H9 (cell line): ENCODE results near the gene AKR1A1. TPM values are rescaled to one million over a fixed set of nuclear protein-coding genes. Genes with fewer than 3 reads are reported as not detected.

Experiments
- DNase-seq: peaks from one replicate; pipeline ENCODE4 v3.0.0-alpha.2; 2017
- H2AFZ ChIP-seq: one replicate; pipeline ENCODE4 v1.6.1; 2013; ENCODE audit warnings: mild to moderate bottlenecking, low read length, control low read depth, moderate library complexity
- H2AK5ac ChIP-seq: 2 replicates; pipeline ENCODE4 v1.6.1; 2013; ENCODE audit warnings: low read length, control low read depth, mixed read lengths; ENCODE audit not compliant: insufficient read length
- H2BK120ac ChIP-seq: one replicate; pipeline ENCODE4 v1.6.1; 2013; ENCODE audit warnings: low read depth, mild to moderate bottlenecking, low read length, control low read depth, inconsistent platforms; ENCODE audit not compliant: poor library complexity, severe bottlenecking
- H2BK12ac ChIP-seq: 2 replicates; pipeline ENCODE4 v1.6.1; 2013; ENCODE audit warnings: low read length, control low read depth, mixed read lengths, low read depth; ENCODE audit not compliant: insufficient read length
- H2BK15ac ChIP-seq: 2 replicates; pipeline ENCODE4 v1.6.1; 2013; ENCODE audit warnings: low read depth, low read length, control low read depth
- H2BK20ac ChIP-seq: one replicate; pipeline ENCODE4 v1.6.1; 2013; ENCODE audit warnings: low read depth, mild to moderate bottlenecking, low read length, control low read depth, inconsistent platforms; ENCODE audit not compliant: poor library complexity, severe bottlenecking
- H2BK5ac ChIP-seq: 2 replicates; pipeline ENCODE4 v1.6.1; 2013; ENCODE audit warnings: low read length, control low read depth, mixed read lengths; ENCODE audit not compliant: insufficient read length
- H3K14ac ChIP-seq: 2 replicates; pipeline ENCODE4 v1.6.1; 2013; ENCODE audit warnings: low read length, control low read depth; ENCODE audit not compliant: insufficient read depth
- H3K18ac ChIP-seq: 2 replicates; pipeline ENCODE4 v1.6.1; 2013; ENCODE audit warnings: low read depth, mild to moderate bottlenecking, mixed read lengths, low read length, control low read depth; ENCODE audit not compliant: insufficient read length
- H3K23ac ChIP-seq: 2 replicates; pipeline ENCODE4 v1.6.1; 2013; ENCODE audit warnings: low read length, control low read depth, mixed read lengths, low read depth; ENCODE audit not compliant: insufficient read length
- H3K23me2 ChIP-seq: 2 replicates; pipeline ENCODE4 v1.6.1; 2013; ENCODE audit warnings: low read depth, mild to moderate bottlenecking, mixed read lengths, low read length, control low read depth; ENCODE audit not compliant: insufficient read length, poor library complexity, severe bottlenecking
- H3K27ac ChIP-seq: 2 replicates; pipeline ENCODE4 v1.5.1; 2013; ENCODE audit warnings: low read length, control low read depth, mixed read lengths, low read depth; ENCODE audit not compliant: insufficient read length
- H3K27me3 ChIP-seq: 2 replicates; pipeline ENCODE4 v1.6.1; 2013; ENCODE audit warnings: low read length, control low read depth, inconsistent platforms; ENCODE audit not compliant: insufficient read depth
- H3K4ac ChIP-seq: 2 replicates; pipeline ENCODE4 v1.6.1; 2013; ENCODE audit warnings: low read depth, mild to moderate bottlenecking, control low read depth, inconsistent platforms, low read length, moderate library complexity
- H3K4me1 ChIP-seq: 2 replicates; pipeline ENCODE4 v1.6.1; 2013; ENCODE audit warnings: low read length, control low read depth, inconsistent platforms; ENCODE audit not compliant: insufficient read depth
- H3K4me2 ChIP-seq: 2 replicates; pipeline ENCODE4 v1.6.1; 2013; ENCODE audit warnings: low read length, control low read depth, mixed read lengths; ENCODE audit not compliant: insufficient read length, insufficient read depth
- H3K56ac ChIP-seq: 2 replicates; pipeline ENCODE4 v1.6.1; 2013; ENCODE audit warnings: low read depth, mild to moderate bottlenecking, mixed read lengths, low read length, control low read depth; ENCODE audit not compliant: insufficient read length
- H3K79me1 ChIP-seq: 2 replicates; pipeline ENCODE4 v1.6.1; 2013; ENCODE audit warnings: low read depth, mild to moderate bottlenecking, moderate library complexity, low read length, control low read depth, inconsistent platforms; ENCODE audit not compliant: insufficient read depth, poor library complexity, severe bottlenecking
- H3K79me2 ChIP-seq: 2 replicates; pipeline ENCODE4 v1.6.1; 2013; ENCODE audit warnings: low read length, control low read depth, inconsistent platforms; ENCODE audit not compliant: insufficient read depth
- H3K9ac ChIP-seq: 2 replicates; pipeline ENCODE4 v1.6.1; 2013; ENCODE audit warnings: low read length, control low read depth, mixed read lengths; ENCODE audit not compliant: insufficient read length; ENCODE audit errors: extremely low read depth
- H3K9me3 ChIP-seq: one replicate; pipeline ENCODE4 v1.6.1; 2013; ENCODE audit warnings: low read depth, low read length, inconsistent platforms; ENCODE audit not compliant: control insufficient read depth
- H3T11ph ChIP-seq: one replicate; pipeline ENCODE4 v1.6.1; 2013; ENCODE audit warnings: mild to moderate bottlenecking, low read length, control low read depth, inconsistent platforms
- H4K20me1 ChIP-seq: one replicate; pipeline ENCODE4 v1.6.1; 2013; ENCODE audit not compliant: control insufficient read depth, insufficient read length, insufficient read depth
- H4K5ac ChIP-seq: 2 replicates; pipeline ENCODE4 v1.6.1; 2013; ENCODE audit warnings: low read depth, mild to moderate bottlenecking, mixed read lengths, low read length, control low read depth; ENCODE audit not compliant: insufficient read length
- H4K8ac ChIP-seq: replicated peaks from 2 replicates; pipeline ENCODE4 v1.6.1; 2013; ENCODE audit warnings: low read length, control low read depth, mixed read lengths, low read depth; ENCODE audit not compliant: insufficient read length
- H4K91ac ChIP-seq: 2 replicates; pipeline ENCODE4 v1.6.1; 2013; ENCODE audit warnings: low read depth, mild to moderate bottlenecking, moderate library complexity, mixed read lengths, low read length, control low read depth; ENCODE audit not compliant: insufficient read length
- H3K27ac Mint-ChIP-seq, 3 experiments: 2 replicates in 2 of 3; 3 replicates in 1 of 3; pipeline ENCODE4 v1.8.0; 2020 to 2021; ENCODE audit warnings: mixed read lengths in 3 of 3, mild to moderate bottlenecking in 1 of 3, moderate library complexity in 1 of 3
- H3K27me3 Mint-ChIP-seq: 2 replicates; pipeline ENCODE4 v1.8.0; 2021; ENCODE audit warnings: low read depth, mild to moderate bottlenecking, moderate library complexity, mixed read lengths
- H3K36me3 Mint-ChIP-seq, 3 experiments: 2 replicates in 2 of 3; 3 replicates in 1 of 3; pipeline ENCODE4 v1.8.0; 2020 to 2021; ENCODE audit warnings: low read depth in 3 of 3, mixed read lengths in 3 of 3; ENCODE audit not compliant: insufficient read depth in 1 of 3
- H3K4me1 Mint-ChIP-seq, 2 experiments: 2 replicates each; pipeline ENCODE4 v1.8.0; 2020; ENCODE audit warnings: mixed read lengths in 2 of 2
- H3K4me3 Mint-ChIP-seq, 2 experiments: 2 replicates in 1 of 2; 3 replicates in 1 of 2; pipeline ENCODE4 v1.8.0; 2020 to 2021; ENCODE audit warnings: mild to moderate bottlenecking in 2 of 2, mixed read lengths in 2 of 2, moderate library complexity in 1 of 2
- H3K9me3 Mint-ChIP-seq, 2 experiments: 2 replicates in 1 of 2; 3 replicates in 1 of 2; pipeline ENCODE4 v1.8.0; 2020; ENCODE audit warnings: mild to moderate bottlenecking in 2 of 2, mixed read lengths in 2 of 2, moderate library complexity in 1 of 2
- CTCF ChIP-seq: fragments of 200-600 bp; sonication (generic); conservative IDR thresholded peaks from 3 replicates; pipeline ENCODE4 v1.8.0; 2021; ENCODE audit warnings: antibody characterized with exemption, mild to moderate bottlenecking
- WGBS: extraction: QIAGEN DNeasy Blood & Tissue Kit; methylation state at CpG from one replicate; pipeline ENCODE4 v1.1.7; 2013; ENCODE audit warnings: missing lambda C conversion rate, low lambda C conversion rate, mixed read lengths; ENCODE audit not compliant: insufficient read length; ENCODE audit errors: extremely low coverage; 5-methylcytosine and 5-hydroxymethylcytosine counted together
- total RNA-seq: library from RNA; stranded (reverse); gene quantifications from 2 replicates; pipeline ENCODE4 v1.2.1, GENCODE V29; 2021

Gene AKR1A1
- total RNA-seq, 1 experiment from 2014 or later = 286 TPM

- WGBS = no CpG with 5 or more reads among the region's 4 CpGs
- no peaks in the 10 kb centered on the region for H3K79me1 ChIP-seq
- H3K23me2 ChIP-seq = no peaks in the 10 kb centered on the region
- H2AK5ac ChIP-seq = no peak overlapping the region
- H3K9ac ChIP-seq = no peak overlapping the region
- no peaks in the 10 kb centered on the region for H3K4me1 ChIP-seq
- no peaks in the 10 kb centered on the region for H4K20me1 ChIP-seq
- H3K4ac ChIP-seq = no peak overlapping the region
- Mint-ChIP-seq H3K27ac (no peak overlapping the region), H3K4me3 (no peak overlapping the region), H3K9me3 (no peaks in the 10 kb centered on the region), H3K4me1 (peaks cover 12 to 13% of the 10 kb centered on the region in 2 experiments), H3K36me3 (no peaks in the 10 kb centered on the region), H3K27me3 (no peaks in the 10 kb centered on the region)
- no peak overlapping the region for H3K18ac ChIP-seq
- no peaks in the 10 kb centered on the region for H3K27me3 ChIP-seq
- H2BK12ac ChIP-seq = no peak overlapping the region
- no peak overlapping the region for H2BK15ac ChIP-seq
- H4K8ac ChIP-seq = no peak overlapping the region
- H3K14ac ChIP-seq = no peak overlapping the region
- H3K79me2 ChIP-seq = no peaks in the 10 kb centered on the region
- H2BK20ac ChIP-seq = no peak overlapping the region
- no peak overlapping the region for H3K27ac ChIP-seq
- H2BK5ac ChIP-seq = no peak overlapping the region
- H3K23ac ChIP-seq = no peak overlapping the region
- no peak overlapping the region for H4K5ac ChIP-seq
- H3K9me3 ChIP-seq = no peaks in the 10 kb centered on the region
- no peak overlapping the region for H3K4me2 ChIP-seq
- no peak overlapping the region for H2BK120ac ChIP-seq
- H2AFZ ChIP-seq = no peak overlapping the region
- H3T11ph ChIP-seq = no peak overlapping the region
- H4K91ac ChIP-seq = no peak overlapping the region
- TF ChIP-seq CTCF = no peak
- no peak for DNase-seq
- H3K56ac ChIP-seq = no peak overlapping the region
These were observed 13.7 kb upstream of the AKR1A1 start for GRCh38 chr1:45536886-45537285.
